ENCODE results near the gene PLEKHN1. TPM values are rescaled to one million over a fixed set of nuclear protein-coding genes. Genes with fewer than 3 reads are reported as not detected.
"Not testable (repeated sequence)": the region's sequence is repeated elsewhere in the genome, so short reads cannot be mapped to it uniquely, and the experiment has no call there.

PLEKHN1 gene
- polyA plus RNA-seq, 1 donor: 0.20 TPM

DNA sequence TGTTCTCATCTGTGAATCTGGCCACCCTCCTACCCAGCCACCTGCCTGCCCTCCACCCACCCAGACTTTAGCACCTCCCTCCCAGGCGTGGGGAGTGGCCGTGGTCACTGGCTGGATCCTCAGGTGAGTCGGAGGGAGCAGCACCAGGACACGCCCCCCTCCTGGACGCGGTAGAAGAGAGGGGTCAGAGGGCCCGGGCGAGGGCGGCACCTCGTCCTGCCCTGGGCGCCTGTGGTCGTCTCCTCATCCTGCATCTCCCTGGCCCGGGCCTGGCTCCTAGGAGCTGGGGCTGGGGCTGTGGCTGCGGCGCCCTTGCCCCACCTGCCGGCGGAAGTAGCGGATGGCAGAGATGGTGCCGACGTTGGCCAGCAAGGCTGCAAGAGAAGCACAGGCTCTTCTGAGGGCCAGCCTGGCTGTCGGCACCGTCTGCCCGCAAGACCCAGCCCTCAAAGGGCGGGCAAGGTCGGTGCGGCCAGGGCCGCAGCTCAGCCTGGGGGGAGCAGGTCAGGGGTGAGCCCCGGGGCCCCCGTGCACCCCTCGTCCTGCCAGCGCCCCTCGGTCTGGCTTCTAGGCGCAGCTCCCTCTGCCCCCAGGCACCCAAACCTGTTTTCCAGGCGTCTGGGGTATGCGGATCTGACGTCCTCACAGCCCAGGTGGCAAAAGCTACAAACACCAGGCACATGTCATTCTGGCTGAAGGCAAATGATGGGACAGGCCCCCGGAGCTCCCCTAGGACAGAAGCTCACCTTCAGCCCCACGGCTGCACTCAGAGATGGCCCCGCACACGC, 9.8 kb downstream of the PLEKHN1 start:
- peak; percentile 59 for DNase-seq

DNA sequence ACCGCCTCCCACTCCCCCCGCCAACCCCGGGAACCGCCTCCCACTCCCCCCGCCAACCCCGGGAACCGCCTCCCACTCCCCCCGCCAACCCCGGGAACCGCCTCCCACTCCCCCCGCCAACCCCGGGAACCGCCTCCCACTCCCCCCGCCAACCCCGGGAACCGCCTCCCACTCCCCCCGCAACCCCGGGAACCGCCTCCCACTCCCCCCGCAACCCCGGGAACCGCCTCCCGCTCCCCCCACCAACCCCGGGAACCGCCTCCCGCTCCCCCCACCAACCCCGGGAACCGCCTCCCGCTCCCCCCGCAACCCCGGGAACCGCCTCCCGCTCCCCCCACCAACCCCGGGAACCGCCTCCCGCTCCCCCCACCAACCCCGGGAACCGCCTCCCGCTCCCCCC, 10.5 kb downstream of the PLEKHN1 start:
- DNase-seq: not testable (repeated sequence)

- DNase-seq: no peak
Measured at GRCh38 chr1:978069-978834, 12.0 kb downstream of the PLEKHN1 start.

- no peak for DNase-seq
Measured at GRCh38 chr1:978835-979743, 12.8 kb downstream of the PLEKHN1 start.

DNA sequence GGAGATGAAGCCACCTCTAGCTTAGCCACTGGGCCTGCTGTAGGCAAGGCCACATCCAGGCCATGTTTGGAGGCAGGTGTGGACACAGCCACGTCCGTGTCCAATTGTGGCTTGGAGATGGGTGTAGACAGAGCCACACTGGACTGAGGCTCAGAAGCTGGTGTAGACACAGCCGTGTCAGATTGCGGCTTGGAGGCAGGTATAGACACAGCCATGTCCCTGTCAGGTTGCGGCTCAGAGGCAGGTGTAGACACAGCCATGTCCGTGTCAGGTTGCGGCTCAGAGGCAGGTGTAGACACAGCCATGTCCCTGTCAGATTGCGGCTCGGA, 13.4 kb downstream of the PLEKHN1 start:
- no peak for DNase-seq

- no peak for DNase-seq
Measured at GRCh38 chr1:980137-980571, 13.9 kb downstream of the PLEKHN1 start.

GRCh38 chr1:980602-981395, 14.5 kb downstream of the PLEKHN1 start:
- no peak for DNase-seq

GRCh38 chr1:981491-981954, 15.2 kb downstream of the PLEKHN1 start:
- no peak for DNase-seq

DNA sequence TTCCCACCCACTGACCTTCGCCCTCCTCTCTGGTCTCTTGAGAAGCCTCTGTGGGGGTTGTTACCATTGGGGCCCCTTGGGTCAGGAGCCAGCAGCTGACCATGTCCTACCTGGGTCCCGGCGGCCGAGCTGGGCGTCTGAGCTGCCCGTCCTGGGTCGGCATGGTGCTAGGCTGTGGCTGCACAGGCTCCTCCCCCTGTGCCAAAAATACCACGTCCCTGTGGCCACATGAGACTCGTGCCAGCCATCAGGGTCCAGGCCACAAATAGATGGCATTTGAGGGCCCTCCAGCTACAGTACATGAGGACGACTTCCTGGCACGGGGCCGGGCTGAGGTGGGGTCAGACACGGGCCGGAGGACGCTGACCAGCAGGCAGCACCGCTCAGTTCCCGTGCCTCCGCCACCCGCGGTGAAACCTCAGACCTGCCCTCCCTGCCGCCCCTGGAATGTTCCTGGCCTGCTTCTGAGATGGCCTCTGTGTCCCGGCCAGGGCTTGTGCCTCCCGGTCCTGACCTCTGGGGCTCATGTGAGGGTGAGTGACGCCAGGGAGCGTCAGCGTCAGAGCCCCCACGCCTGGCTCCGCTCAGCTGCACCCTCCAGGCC, 15.8 kb downstream of the PLEKHN1 start, which contains the start of gene PERM1:
Gene PERM1 (minus strand): TSS at position 139 of the 604 bp plus-strand sequence. CDS start 1,064 bp downstream, outside the sequence.
- no peak for DNase-seq

- no peak for DNase-seq
Measured at GRCh38 chr1:982765-983436, 16.6 kb downstream of the PLEKHN1 start.

GRCh38 chr1:983798-984475, 17.7 kb downstream of the PLEKHN1 start:
- DNase-seq: no peak

GRCh38 chr1:984476-984814, 18.2 kb downstream of the PLEKHN1 start:
- DNase-seq: no peak

- DNase-seq: no peak
Measured at GRCh38 chr1:985126-985525, 18.8 kb downstream of the PLEKHN1 start.

GRCh38 chr1:988061-988460, 21.8 kb downstream of the PLEKHN1 start:
- not testable (repeated sequence) for DNase-seq

- not testable (repeated sequence) for DNase-seq
Measured at GRCh38 chr1:991275-991674, 25.0 kb downstream of the PLEKHN1 start.

DNA sequence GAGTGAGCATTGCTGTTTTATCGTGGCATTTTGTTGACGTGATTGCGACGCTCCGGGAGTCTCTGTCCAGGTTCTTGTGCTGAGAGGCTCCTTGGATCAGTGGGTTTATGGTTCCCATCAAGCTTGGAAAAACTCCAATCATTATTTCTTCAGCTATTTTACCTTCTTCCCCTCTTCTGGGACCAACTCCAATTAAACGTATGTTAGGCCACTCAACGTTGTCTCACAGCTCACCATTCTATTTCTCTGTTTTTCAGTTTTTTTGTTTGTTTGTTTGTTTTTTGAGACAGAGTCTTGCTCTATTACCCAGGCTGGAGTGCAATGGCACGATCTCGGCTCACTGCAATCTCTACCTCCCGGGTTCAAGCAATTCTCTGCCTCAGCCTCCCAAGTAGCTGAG, 25.6 kb downstream of the PLEKHN1 start:
- DNase-seq: no peak

GRCh38 chr1:992362-992761, 26.1 kb downstream of the PLEKHN1 start:
- DNase-seq: no peak

DNA sequence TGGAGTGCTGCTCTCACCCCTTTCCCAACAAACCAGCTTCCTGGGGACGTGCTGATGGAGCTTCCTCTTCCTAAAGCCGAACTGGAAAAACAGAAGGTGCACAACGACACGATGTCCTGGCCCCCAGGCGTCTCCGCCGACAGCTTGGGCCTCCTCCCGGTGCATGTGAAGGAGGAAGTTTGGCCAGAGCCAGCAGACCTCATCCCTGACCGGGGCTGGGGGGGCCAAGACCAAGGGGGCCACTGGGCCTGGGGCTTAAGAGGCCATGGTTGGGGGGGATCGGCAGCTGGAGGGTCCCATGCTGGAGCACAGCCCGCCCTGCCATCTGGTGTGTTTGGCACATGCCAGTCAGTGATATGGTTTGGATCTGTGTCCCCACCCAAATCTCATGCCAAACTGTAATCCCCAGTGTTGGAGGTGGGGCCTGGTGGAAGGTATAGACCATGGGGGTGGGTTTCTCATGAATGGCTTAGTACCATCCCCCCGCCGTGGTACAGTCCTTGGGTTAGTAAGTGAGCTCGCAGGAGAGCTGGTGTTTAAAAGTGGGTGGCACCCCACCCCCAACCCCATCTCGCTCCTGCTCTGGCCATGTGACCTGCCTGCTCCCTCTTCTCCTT, 27.2 kb downstream of the PLEKHN1 start:
- DNase-seq: no peak

DNA sequence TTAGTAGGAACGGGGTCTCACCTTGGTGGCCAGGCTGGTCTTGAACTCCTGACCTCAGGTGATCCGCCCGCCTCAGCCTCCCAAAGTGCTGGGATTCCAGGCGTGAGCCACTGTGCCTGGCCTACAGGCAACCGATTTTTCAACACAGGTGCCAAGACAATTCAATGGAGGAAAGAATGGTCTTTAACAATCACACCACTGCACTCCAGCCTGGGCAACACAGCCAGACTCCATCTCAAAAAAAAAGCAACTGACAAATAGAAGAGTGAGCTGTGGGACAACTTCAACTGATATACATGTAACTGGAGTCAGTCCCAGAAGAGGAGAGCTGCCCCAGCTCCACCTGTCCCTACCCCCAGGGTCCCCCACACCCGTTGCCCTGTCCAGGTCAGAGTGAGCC, 28.3 kb downstream of the PLEKHN1 start:
- not testable (repeated sequence) for DNase-seq
